ENCODE data around the gene LEPR.

The LEPR gene

DNA sequence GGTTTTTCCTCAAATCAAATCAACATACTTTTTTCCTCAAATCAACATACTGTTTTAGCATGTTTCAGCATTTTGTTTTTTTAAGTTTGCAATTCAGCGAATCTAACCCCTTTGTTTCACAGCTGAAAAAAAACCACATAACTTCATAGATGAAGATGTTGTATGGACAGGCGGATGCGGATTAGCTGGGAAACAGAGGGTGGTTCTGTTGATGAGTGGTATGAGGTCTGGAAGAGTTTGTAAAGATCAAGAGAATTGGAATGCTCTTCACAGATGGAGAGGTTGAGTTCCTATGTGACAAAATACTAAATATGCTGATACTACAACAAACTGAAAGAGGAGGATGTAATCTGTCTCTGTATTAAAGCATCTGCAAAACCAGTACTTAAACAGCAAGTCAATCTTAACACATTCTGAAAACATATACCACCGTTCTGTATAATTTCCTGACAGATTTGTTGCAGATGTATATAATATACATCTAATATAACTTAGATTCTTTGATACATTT is 10.6 kb upstream of the LEPR start:
- no peak for DNase-seq

DNA sequence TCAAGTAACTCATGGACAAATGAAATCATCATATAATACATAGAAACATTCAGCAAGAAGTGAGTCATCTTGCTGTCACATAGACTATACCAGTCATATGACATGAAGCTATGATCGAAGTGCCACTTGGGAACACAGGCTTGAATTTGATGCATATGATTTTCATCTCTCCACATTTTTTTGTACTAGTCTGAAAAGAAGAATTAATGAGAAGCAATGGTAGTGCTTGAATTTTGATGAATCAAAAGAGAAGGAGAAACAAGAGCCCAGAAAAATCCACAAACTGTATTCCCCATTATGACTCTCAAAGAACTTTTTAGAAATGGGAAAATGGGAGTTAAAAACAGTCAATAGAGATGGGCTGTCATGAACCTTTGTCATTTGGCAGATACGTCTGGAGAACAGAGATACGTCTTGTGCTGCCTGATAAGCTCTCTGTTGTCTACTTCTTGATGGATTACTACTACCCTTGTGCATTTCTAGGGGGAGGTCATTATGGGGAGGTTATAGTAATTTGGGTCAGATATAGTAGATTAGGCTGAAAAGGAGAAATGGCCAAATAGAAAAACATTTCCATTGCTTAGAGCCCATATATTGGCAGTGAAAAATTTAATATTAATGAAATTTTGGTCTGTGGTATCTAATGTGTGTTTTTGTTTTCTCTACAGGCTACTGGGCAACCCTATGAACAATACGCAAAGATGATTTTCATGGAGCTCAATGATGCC is 8.0 kb upstream of the LEPR start:
- DNase-seq = no peak

DNA sequence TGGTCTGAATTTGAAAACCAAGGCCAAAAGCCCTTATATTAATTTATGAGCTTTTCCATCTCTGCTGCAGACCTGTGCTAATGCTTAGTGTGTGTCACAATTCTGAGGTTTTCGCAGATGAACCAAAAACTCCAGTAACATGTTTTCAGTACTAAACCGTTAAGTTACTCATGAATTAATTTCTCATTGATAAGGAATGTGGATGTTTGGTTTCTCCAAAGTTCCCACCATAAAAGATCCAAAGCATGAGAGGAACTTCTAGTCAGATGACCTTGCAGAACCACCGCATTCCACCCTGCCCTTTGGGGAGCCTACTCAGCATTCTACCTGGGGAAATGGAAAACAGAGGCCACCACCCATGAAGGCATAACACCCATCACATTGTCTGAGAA is 7.5 kb upstream of the LEPR start:
- DNase-seq = no peak

DNA sequence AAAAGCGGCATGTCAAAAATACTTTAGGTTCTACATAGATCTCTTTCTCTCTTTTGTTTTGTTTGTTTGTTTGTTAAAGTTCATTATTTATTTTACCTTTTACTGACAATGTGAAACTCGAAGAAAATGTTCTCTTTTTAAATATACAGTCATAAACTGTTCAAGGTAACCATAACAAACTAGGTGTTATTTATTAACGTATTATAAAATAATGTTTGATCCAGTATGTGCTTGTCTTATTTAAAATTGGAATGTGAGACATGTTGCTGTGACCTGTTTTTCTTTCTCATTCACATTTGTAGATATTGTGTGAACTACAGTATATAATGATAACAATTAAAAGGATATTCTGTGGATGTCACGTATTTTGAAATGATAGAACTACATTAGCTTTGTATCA is 5.9 kb upstream of the LEPR start:
- DNase-seq = no peak

DNA sequence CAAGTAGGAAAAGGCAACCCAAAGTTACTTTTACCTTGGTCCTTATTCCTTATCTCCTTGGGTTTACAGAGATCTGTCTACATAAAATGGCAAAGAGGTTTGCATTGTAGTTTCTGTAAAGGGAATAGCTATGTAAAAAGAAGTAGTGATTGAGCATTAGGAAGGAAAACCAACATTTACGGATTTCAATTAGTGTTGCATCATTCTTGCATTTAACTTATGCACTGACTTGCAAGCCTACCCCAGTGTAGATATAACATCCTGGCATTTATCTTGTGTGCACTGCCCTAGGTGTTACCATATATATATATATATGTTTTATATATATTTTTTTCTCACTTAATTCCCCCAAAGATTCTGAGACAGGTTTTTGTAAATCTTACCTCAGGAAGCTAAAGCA is 3.7 kb upstream of the LEPR start:
- DNase-seq = no peak

DNA sequence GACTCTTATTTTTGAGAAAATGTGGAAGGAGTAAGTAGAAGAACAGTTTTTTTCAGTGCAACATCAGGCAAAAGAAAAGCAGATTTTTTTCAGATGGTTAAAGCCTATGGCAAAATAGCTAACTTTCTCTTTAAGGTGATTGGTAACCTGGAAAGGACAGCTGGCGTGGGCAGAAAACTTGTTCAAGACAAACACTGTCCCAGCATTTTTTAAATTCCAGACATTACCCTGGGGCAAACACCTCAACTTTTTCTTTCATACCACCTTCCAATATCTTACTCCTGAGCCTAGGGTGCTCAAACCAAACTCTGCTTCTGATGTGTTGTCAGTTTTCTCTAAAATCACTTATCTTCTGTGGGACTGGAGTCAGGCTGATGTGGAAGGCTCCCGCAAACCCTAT is 2.7 kb upstream of the LEPR start:
- no peak for DNase-seq

DNA sequence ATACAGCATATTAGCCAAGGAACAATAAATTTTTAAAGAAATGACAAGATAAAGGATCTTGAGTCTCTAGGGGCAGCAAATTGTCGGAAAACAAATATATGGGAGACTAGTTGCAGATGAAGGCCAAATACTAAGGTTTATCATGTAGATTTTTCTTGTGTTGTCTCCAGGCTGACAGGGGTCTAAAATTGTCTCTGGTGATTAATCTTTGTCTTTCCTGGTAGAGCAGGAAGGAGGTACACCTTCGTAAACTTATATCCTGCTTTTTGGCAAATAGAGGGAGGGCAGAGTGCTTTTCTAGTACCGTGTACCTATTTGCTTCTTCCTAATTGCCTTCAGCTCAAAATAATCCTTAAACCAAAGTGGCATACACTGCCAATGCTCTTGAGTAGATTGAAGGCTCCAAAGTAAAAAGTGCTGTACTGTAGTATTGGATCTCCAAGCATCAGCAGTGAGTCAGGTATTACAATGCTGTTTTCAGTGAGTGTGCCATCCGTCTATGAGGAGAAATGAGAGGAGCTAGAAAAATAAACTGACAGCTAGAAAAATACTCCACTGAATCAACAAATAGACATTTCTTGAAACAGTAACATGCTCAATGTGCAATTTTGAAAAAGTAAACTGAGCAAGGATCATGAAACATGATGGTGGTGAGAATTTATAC is 1.8 kb upstream of the LEPR start:
- DNase-seq = no peak

DNA sequence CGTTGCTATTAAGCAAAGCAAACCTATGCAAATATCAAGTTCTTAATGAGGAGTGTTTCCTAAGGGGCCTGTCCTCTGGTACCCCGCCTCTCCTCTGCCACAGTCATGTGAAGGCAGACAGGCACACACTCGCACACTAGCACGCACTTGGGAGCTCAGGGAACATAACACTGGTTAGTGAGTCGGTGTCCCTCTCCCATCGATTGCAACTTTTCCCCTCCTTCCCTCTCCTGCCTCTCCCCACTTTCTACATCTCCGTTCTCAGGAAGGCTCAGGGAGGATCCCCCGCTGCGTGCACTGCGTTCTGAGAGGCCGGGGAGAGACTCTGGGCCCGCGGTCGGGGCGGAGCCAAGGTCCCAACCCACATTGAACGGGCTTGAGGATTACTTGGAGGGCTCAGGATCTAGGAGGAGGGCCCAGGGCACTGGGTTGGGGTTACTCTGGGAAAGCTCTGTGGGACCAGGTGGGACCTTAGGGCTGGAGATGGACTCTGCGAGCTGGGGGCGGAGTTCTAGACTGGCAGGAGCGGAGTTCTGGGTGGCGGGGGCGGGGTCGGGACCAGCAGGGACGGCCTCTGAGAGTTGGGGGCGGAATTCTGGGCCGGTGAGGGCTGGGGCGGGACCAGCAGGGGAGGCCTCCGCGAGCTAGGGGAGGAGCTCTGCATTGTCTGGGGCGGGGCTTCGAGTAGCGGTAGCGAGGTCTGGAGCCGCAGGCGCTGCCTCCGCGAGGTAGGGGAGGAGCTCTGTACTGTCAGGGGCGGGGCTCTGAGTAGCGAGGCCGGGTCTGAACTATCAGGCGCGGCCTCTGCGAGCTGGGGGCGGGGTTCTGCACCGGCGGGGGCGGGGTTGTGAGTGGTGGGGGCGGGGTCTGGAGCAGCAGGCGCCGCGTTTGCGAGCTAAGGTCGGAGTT is 533 bp upstream of the LEPR start:
- DNase-seq = peak; percentile 65

DNA sequence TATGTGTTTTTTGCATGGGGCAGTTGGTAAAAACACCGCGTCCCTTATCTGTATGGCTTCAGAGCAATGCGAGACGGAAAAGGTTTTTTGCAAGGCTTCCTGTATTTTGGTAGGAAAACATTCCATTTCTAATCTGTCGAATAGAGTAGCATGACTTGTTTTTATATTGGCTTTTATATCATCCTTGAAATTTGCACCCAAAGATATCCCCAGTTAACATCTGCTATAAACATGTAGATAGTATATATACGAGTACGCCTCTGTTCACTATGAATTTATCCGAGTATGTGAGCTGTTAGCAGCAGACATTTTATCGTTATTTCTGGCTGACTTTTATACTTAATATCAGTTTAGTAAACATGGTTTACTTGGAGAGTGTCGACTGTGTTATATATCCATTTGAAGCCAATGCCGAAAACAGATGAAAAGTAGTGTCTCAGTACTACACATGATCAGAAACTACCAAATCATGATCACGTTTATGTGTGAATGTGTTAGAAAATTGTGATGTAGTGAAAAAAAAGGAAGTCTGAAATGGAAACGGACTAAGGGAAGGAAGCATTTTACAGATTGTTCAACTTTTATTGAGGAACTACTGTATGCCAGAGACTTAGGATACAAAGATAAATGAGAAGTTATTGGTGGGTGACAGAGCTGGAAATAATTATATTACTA is 1.0 kb downstream of the LEPR start:
- DNase-seq = no peak

DNA sequence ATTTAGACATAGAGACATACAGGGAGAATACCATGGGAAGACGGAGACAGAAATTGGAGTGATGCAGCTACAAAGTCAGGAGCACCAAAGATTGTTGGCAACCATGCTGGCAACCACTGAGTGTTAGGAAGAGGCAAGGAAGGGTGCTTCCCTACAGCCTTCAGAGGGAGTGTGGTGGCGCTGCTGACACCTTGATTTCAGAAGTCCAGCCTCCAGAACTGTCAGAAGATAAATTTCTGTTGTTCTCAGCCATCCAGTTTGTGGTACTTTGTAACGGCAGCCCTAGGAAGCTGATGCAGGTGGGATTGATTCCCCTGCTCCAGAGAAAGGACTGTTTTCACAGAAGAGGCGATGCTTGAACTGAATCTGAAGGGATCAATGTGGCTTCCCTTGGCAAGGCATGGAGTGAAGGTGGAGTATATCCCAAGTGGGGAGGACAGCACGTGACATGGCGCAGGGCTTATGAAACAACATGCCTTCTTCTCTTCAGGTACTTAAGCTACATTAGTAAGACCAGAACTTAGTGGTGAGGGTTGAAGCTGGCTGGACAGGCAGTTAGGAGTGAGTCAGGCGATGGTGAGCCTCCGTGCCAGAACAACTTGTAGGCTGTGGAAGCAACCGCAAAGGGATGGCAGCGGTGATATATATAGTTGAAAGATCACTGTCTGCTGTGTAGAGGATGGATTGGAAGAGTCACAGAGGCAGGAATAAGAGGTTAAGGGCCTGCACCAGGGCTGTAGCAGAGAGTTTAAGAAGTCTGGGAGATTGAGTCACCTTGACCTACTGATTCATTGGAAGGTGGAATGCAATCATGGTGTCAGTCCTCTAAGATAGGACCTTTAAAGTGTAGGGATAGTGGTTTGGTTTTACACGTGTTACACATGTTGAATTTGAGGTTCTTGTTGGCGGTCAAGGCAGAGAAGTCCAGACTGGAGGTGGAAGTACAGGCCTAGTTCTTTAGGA is 2.1 kb downstream of the LEPR start:
- DNase-seq = no peak

DNA sequence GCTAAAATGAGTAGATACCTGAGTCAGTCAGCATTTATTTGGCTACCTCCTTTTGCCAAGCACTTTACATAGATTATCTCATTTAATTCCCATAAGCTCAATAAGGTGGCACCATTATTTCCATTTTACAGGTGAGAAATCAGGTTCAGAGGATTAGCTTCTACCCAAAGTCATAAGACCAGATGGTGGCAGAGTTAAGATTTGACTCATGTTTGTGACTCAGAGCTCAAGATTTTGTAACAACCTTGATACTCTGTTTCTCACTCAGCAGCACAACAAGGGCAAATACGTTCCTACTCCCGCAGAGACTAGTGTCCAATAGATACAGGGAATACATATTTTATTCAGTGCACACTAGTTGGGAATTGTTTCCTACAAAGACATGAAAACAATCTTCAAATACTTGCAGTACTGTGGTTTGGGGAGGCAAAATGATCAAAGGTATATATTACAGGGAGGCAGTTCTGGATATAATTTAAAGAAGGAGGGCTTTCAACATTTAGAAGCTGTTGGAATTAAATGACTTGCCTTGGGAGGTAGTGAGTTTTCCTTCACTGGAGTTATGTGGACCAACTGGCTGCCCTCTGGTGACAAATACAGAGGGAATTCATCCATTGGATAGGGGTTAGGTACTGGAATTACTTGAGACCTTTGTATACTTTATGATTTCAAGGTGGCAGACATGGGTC is 3.6 kb downstream of the LEPR start:
- no peak for DNase-seq

DNA sequence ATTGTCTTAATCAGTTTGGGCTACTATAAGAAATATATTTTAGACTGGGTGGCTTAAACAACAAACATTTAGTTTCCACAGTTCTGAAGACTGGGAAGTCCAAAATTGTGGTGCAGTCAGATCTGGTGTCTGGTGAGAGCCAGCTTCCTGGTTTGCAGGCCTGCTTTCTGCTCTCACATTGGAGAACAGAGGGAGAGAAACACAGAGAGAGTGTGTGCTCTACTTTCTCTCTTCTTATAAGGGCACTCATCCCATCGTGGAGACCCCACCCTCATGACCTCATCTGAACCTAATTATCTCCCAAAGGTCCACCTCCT is 4.1 kb downstream of the LEPR start:
- DNase-seq = no peak

DNA sequence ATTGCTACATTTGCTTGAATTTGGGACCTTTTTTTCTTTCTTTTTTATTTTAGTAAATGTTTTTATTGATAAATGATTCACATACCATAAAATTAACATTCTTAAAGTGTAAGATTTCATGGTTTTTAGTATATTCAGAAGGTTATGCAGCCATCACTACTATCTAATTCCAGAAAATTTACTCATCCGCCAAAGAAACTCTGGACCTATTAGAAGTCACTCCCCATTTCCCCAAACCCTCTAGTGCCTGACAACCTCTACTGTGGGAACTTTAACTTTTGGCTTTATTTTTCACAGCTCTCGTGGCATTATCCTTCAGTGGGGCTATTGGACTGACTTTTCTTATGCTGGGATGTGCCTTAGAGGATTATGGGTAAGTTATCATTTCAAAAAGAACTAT is 4.5 kb downstream of the LEPR start:
- DNase-seq = no peak

DNA sequence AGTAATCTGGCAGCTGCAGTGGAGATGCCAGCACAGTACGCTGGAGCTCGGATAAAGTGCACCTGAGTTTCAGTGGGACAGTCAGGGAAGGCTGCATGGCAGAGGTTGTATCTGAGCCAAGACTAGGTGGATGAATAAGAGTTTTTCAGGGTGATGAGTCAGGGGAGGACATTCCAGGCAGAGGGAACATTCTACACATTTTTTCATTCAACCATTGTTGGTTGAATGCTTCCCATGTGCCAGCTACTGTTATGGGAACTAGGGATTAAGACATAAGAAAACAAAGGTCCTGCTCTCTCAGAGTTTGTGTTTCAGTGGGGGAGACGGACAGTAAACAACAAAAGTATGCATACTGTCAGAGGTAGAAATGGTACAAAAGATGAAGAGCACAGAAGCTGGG is 5.2 kb downstream of the LEPR start:
- no peak for DNase-seq

DNA sequence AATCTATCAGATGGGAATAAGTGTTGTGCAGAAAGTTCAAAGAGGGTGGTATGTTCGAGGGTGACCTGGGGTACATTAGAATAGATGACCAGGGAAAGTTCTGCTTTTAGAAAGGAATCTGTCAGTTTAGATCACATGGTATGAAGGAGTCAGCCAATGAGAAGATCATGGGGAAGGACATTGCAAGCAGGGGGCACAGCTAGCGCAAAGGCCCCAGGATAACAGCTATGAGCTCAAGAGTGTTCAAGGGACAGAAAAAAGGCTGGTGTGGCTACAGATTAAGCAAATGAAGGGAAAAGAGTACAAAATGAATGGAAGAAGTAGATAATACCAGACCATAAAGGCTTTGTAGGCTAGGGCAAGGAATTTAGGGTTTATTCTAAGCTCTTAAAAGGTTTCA is 8.6 kb downstream of the LEPR start:
- DNase-seq = no peak

DNA sequence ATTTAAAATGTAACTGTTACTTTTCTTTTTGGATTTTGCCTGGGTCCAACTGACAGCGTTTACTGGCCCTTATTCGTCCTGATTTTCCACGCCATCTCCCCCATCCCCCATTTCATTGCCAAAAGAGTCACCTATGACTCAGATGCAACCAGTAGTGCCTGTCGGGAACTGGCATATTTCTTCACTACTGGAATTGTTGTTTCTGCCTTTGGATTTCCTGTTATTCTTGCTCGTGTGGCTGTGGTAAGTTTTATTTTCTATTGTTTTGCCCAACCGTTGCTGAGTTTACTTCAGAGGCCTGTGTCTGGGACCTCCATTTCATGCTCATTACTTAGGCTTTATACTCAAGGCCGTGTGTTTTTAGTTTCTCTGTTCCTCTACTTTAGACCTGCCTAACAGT is 9.3 kb downstream of the LEPR start:
- no peak for DNase-seq

DNA sequence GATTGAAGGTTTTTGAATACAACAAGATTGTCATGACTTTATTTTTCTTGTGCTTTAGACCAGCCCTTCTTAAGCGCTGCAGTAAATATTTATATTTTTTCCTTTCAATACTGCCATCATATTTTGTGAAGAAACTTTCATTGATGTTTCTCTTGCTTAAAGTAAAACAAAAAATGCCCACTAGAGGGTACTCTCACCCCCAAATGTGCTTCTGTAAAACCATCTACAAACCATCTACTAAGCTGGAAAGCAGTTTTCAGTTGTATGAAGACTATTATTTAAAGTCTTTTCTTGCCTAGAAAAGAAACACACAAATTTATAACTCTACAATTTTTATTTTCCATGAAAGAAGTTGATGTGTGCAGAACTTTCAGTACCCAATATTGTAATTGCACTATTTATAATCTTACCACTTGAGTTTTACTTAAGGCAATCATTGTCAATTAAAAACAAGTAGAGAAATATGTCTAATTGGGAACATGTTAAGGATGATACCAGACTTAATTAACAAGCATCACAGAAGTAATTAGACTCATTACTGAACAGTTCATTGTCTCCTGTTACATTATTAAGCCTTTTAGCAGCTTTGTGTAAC is 10.7 kb downstream of the LEPR start:
- no peak for DNase-seq

DNA sequence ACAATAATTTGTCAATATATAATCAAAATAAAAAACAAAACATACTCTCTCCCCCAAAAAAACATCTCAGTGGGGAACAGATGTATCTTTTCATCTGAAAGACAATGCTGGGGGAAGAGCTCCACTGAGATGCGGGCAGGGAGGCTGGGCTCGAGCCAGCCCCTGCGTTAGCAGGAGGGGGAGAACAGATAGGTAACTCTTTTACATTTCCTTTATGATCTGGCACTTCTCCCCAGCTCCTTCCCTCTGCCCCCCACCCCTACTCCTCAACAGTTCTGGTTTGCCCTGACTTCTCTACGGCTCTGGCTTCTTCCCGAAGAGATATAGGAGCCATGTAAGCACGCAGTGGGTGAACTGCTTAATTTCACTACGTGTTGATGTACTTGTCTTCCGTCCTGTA is 12.4 kb downstream of the LEPR start:
- no peak for DNase-seq

DNA sequence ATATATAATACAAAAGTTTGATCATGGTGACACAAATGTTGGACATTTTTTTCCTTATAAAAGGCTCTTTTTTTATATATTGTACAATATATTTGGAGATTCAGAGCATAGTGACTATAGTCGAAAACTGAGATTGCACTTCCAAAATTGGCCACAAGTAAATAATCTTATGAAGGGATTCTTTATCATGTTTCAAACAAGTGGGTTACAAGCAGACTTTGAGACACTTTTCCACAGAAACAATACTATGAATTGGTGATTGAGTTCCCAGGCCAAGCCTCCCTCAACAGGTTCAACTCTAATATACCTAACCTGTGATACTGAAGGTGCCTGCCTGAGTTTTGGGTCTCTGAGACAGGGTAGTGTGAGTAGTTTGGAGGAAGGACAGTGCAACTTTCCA is 13.8 kb downstream of the LEPR start:
- no peak for DNase-seq

DNA sequence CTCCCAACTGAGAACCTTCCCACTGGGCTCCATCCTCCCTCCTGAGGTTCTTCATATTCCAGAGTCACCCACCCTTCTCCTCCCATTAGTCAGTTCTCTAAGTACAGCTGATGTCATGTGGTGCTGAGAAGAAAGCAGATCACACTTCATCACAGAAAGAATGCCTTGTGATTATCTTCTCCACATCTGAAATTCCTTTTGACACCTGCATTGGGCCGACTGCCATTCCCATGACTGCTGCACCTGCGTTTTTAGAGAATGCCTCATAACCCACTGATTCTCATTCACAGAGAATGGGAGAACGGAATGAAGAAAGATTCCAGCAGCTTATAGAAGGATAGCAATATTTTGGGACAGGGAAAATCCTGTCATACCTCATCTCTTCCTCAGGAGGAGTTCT is 14.3 kb downstream of the LEPR start:
- DNase-seq = no peak

DNA sequence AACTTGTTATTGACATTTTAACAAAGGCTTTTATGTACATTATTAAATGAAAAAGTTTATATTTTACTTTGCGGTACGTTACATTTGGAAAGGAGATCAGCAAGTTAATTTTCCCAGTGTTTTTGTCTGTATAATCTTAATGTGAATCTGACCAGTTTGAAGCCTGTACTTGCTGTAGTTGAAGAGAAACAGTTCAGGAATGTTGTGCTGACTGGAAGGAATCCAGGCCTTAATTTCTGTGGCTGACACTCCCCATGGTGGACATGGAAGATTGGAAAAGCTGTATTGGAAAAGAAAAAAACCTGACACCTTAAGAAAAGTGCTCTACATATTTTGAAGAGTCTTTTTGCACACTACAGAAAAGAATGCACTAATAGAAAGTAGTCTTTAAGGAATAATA is 15.5 kb downstream of the LEPR start:
- DNase-seq = no peak

Data from 8988T (cell line).